Diencephalon (tissue), 1 donor: Measurements from ENCODE around the gene ARMH4. TPM values are rescaled to one million over a fixed set of nuclear protein-coding genes. Genes with fewer than 3 reads are reported as not detected.

Source experiments
- small RNA-seq: library from RNA; depleted of rRNA; stranded (forward); fragments of <200 nt; gene quantifications from one replicate; pipeline ENCODE3, GENCODE V24; 2014
- total RNA-seq: library from RNA; depleted of rRNA; stranded (reverse); fragments of >200 nt; gene quantifications from one replicate; pipeline ENCODE4 v1.2.3, GENCODE V29; 2014

The ARMH4 gene
- 56.1 TPM for total RNA-seq

DNA sequence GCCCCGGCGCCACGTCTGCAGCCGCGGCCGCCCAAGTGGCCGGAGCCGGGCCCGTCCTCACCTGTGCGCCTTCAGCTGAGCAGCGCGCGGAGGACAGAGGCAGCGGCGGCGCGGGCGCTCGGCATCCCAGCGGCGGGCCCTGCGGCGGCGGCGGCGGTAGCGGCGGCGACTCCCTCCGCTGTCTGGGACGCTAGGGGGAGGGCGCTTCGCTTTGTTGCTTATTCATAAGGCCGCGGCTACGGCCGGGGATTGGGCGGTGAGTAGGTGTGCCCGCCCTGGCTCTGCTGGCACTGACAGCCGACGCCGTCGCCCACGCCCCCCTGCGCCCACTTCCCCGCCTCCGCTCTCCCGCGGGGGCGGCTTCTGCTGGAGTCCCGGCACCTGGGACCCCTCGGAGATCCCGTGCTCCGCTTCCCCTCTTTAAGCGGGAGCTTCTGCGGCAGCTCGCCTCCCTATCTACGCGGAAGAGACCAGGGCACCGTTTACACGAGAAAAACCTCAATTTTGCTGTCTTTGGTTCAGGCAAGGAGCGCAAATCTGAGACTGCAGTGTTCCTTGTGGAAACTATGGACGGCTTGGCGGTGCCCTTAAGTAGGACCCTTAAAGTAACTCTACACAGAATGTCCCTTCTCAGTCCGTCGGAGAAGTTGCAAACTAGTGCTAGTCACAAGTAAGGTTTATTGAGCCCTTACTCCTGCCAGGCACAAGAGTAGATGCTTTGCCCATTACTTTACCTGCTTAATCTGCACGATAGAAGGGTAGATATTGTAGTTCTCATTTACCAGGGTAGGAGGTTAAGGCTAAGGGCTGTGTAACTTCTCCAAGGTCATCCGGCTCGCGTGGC is at the start of gene ARMH4:
TSS of gene ARMH4 (minus strand) at position 200 of the 844 bp plus-strand sequence. CDS start 12,855 bp downstream, outside the sequence.

GRCh38 chr14:58199726-58200479 is 47.9 kb upstream of the ARMH4 start, which contains the start of gene ACTR10:
TSS of gene ACTR10 (plus strand) at chr14:58200149. CDS start at chr14:58200218, 69 bp downstream.

Small RNA genes within 50 kb of the gene (small RNA-seq; reads per million reads assigned to genes)
- not detected for gene RN7SL598P

Other genes with a start within 250 kb of the ARMH4 start
- 122 TPM for gene ACTR10, start 47.9 kb upstream of the ARMH4 start, total RNA-seq
- gene PSMA3, start 92.6 kb upstream of the ARMH4 start, total RNA-seq = 71.3 TPM
- 55.4 TPM for gene ARID4A, start 146.3 kb upstream of the ARMH4 start, total RNA-seq
- gene TOMM20L, start 243.7 kb upstream of the ARMH4 start, total RNA-seq = not detected